ENCODE data around the gene BDP1.
"Not testable (repeated sequence)": the region's sequence is repeated elsewhere in the genome, so short reads cannot be mapped to it uniquely, and the experiment has no call there.

Gene BDP1

GRCh38 chr5:71455427-71456361 lies at the start of gene BDP1:
Gene BDP1 (plus strand): TSS chr5:71455651. CDS start chr5:71455878, 227 bp downstream.
- Histone ChIP-seq H3K4me1 (ENCODE audit: insufficient read depth, low read length) (peaks cover 15% of the 10 kb centered on the region), H3K27me3 (ENCODE audit: insufficient read depth, low read length) (peaks cover 2% of the 10 kb centered on the region), H3K9me3 (ENCODE audit: low read length) (no peaks in the 10 kb centered on the region)

DNA sequence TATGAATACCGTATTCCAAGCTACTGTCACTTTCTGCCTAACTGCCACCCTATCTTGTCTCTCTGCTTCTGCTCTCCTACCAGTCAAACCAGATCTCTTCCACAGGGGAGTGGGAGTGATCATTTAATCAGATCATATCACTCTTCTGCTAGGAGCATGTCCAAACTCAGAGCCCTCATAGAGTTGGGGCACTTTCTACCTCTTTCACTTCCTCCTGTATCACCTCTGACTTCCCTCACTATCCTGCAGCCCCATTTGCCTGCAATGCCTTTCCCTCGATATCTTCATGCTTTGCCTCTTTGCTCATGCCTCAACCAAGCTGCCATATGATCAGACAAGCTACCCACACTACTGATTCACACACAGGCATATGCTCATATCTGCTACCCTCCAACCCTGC lies 45.4 kb upstream of the BDP1 start:
- not testable (repeated sequence) for H3K4me3 ChIP-seq (ENCODE audit: low read length); H3K36me3 ChIP-seq (ENCODE audit: insufficient read depth, low read length); H3K9me3 ChIP-seq (ENCODE audit: low read length); H3K4me1 ChIP-seq (ENCODE audit: insufficient read depth, low read length); H3K27me3 ChIP-seq (ENCODE audit: insufficient read depth, low read length); H2AFZ ChIP-seq (ENCODE audit: low read depth, low read length)

More at GRCh38 chr5:71455427-71456361, at the start of gene BDP1:
- Histone ChIP-seq H3K4me3 (ENCODE audit: low read length) (peak within 1 kb of the TSS; percentile 77), H2AFZ (ENCODE audit: low read depth, low read length) (peak within 1 kb of the TSS; percentile 92), H3K36me3 (ENCODE audit: insufficient read depth, low read length) (peaks cover 22% of the 10 kb centered on the region)

- not testable (repeated sequence) for H3K36me3 ChIP-seq (ENCODE audit: insufficient read depth, low read length); H3K4me3 ChIP-seq (ENCODE audit: low read length); H3K9me3 ChIP-seq (ENCODE audit: low read length); H3K27me3 ChIP-seq (ENCODE audit: insufficient read depth, low read length); H2AFZ ChIP-seq (ENCODE audit: low read depth, low read length); H3K4me1 ChIP-seq (ENCODE audit: insufficient read depth, low read length)
These were observed 39.8 kb upstream of the BDP1 start for GRCh38 chr5:71415626-71416025.

- not testable (repeated sequence) for H3K4me3 ChIP-seq (ENCODE audit: low read length); H3K27me3 ChIP-seq (ENCODE audit: insufficient read depth, low read length)
These were observed 37.4 kb upstream of the BDP1 start for GRCh38 chr5:71418026-71418425.

GRCh38 chr5:71421278-71421677 lies 34.2 kb upstream of the BDP1 start:
- not testable (repeated sequence) for H3K36me3 ChIP-seq (ENCODE audit: insufficient read depth, low read length); H3K9me3 ChIP-seq (ENCODE audit: low read length); H3K4me1 ChIP-seq (ENCODE audit: insufficient read depth, low read length); H2AFZ ChIP-seq (ENCODE audit: low read depth, low read length); H3K4me3 ChIP-seq (ENCODE audit: low read length); H3K27me3 ChIP-seq (ENCODE audit: insufficient read depth, low read length)

More at GRCh38 chr5:71418026-71418425, 37.4 kb upstream of the BDP1 start:
- H2AFZ ChIP-seq (ENCODE audit: low read depth, low read length); H3K36me3 ChIP-seq (ENCODE audit: insufficient read depth, low read length); H3K9me3 ChIP-seq (ENCODE audit: low read length); H3K4me1 ChIP-seq (ENCODE audit: insufficient read depth, low read length): not testable (repeated sequence)

DNA sequence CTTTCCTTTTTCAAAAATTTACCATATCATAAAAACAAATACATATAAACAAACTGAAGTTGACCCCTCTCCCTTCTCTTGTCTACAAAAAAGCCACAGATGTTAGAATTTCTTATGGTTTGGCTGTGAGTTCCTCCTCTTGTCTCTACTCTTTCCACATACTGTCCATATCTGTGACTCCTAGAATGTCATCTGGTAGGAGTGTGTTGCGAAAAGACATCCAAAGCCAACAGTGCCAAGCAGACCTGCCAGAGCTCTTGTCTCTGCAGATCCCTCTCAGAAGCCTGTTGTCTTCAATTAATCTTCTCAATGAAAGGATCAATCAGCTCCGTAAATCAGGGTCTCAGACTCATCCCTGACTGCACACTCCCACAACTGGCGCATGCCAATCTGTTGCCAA lies 31.6 kb upstream of the BDP1 start:
- not testable (repeated sequence) for H3K36me3 ChIP-seq (ENCODE audit: insufficient read depth, low read length); H3K4me1 ChIP-seq (ENCODE audit: insufficient read depth, low read length); H3K4me3 ChIP-seq (ENCODE audit: low read length); H2AFZ ChIP-seq (ENCODE audit: low read depth, low read length); H3K27me3 ChIP-seq (ENCODE audit: insufficient read depth, low read length); H3K9me3 ChIP-seq (ENCODE audit: low read length)

- not testable (repeated sequence) for H3K9me3 ChIP-seq (ENCODE audit: low read length); H2AFZ ChIP-seq (ENCODE audit: low read depth, low read length); H3K4me3 ChIP-seq (ENCODE audit: low read length); H3K27me3 ChIP-seq (ENCODE audit: insufficient read depth, low read length); H3K36me3 ChIP-seq (ENCODE audit: insufficient read depth, low read length); H3K4me1 ChIP-seq (ENCODE audit: insufficient read depth, low read length)
These were observed 28.6 kb upstream of the BDP1 start for GRCh38 chr5:71426686-71427474.

DNA sequence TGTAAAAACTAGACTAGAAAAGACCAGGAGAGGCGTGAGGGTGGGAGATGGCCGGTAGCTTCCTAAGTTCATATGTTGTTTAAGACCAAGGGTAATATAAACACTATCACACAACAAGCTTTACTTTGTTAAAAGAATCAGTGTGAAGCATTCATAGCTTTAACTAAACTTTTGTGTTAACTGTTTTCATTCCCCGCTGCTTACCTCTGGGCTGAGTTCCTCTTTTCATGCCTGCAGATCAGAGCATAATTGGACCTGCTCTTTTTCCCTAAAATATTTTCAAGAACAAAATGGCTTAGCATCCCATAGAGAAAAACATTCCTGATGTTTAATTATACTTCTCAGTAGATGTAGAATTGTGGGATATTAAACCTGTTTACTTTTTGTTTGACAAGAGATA lies 23.0 kb upstream of the BDP1 start:
- not testable (repeated sequence) for H3K4me1 ChIP-seq (ENCODE audit: insufficient read depth, low read length); H2AFZ ChIP-seq (ENCODE audit: low read depth, low read length); H3K4me3 ChIP-seq (ENCODE audit: low read length); H3K36me3 ChIP-seq (ENCODE audit: insufficient read depth, low read length); H3K9me3 ChIP-seq (ENCODE audit: low read length); H3K27me3 ChIP-seq (ENCODE audit: insufficient read depth, low read length)

DNA sequence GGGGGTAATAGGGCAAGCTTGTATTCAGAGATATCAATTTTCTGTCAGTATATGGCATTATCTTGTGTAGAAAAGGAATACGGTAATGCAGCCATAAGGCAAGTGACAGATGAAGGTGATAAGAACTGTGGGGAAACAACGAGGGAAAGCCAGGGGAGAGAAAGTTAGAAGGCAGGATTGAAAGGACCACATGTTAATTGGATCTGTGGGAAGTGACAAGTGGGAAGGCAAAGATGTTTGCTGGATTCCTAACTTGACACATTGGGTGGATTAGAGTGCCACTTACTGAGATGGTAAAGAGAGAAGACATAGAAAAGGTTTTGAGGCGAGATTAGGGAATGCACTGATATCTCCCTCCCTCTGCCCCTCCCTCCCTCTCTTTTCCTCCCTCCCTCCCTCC lies 20.6 kb upstream of the BDP1 start:
- not testable (repeated sequence) for H3K9me3 ChIP-seq (ENCODE audit: low read length); H3K4me1 ChIP-seq (ENCODE audit: insufficient read depth, low read length); H3K4me3 ChIP-seq (ENCODE audit: low read length); H3K36me3 ChIP-seq (ENCODE audit: insufficient read depth, low read length); H3K27me3 ChIP-seq (ENCODE audit: insufficient read depth, low read length); H2AFZ ChIP-seq (ENCODE audit: low read depth, low read length)

- H3K4me3 ChIP-seq (ENCODE audit: low read length); H3K9me3 ChIP-seq (ENCODE audit: low read length); H3K36me3 ChIP-seq (ENCODE audit: insufficient read depth, low read length); H3K4me1 ChIP-seq (ENCODE audit: insufficient read depth, low read length); H3K27me3 ChIP-seq (ENCODE audit: insufficient read depth, low read length); H2AFZ ChIP-seq (ENCODE audit: low read depth, low read length): not testable (repeated sequence)
These were observed 13.9 kb upstream of the BDP1 start for GRCh38 chr5:71441564-71441963.

DNA sequence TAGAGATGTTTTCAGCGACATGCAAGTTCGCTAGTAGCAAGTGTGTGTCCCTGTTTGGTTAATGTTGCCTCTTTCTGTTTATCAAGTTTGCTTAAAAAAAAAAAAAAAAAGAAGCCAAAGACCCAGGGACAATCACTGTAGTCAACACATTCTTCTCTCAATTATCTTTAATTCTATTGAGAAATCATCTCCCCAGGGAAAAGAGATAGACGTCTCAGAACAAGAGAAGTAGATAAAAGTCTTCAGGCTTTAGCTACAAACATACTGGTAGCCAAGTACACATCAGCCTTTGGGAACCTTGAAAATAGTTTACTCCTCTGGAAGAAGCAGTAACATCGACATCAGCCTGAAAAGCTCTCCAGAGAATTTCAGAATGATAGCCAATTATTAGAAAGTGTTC lies 11.6 kb upstream of the BDP1 start:
- H3K9me3 ChIP-seq (ENCODE audit: low read length); H3K4me1 ChIP-seq (ENCODE audit: insufficient read depth, low read length); H2AFZ ChIP-seq (ENCODE audit: low read depth, low read length); H3K27me3 ChIP-seq (ENCODE audit: insufficient read depth, low read length); H3K36me3 ChIP-seq (ENCODE audit: insufficient read depth, low read length); H3K4me3 ChIP-seq (ENCODE audit: low read length): not testable (repeated sequence)

DNA sequence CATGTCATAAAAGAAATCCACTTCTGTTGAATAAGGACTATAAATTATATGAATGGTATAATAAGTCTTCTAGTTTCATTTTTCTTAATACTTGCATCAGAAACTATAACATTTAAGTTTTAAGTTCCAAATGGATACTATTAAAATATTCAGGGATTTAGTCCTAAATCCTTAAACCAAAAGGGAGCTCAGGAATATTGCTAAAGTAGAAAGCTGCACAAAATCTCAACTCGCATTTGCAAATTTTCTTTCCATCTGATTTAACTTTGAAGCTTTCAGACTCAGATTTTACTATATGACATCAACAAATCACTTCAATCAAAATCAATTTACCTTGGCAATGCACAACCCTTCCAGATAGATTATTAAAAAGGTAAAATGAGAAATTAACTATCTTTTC lies 10.4 kb upstream of the BDP1 start:
- H3K27me3 ChIP-seq (ENCODE audit: insufficient read depth, low read length); H3K4me3 ChIP-seq (ENCODE audit: low read length); H3K4me1 ChIP-seq (ENCODE audit: insufficient read depth, low read length); H2AFZ ChIP-seq (ENCODE audit: low read depth, low read length); H3K36me3 ChIP-seq (ENCODE audit: insufficient read depth, low read length); H3K9me3 ChIP-seq (ENCODE audit: low read length): not testable (repeated sequence)

- not testable (repeated sequence) for H3K27me3 ChIP-seq (ENCODE audit: insufficient read depth, low read length); H3K9me3 ChIP-seq (ENCODE audit: low read length)
- H3K4me3 ChIP-seq (ENCODE audit: low read length), result peak overlapping the region; percentile 8
These were observed 9.8 kb upstream of the BDP1 start for GRCh38 chr5:71445523-71446152.

More at GRCh38 chr5:71445523-71446152, 9.8 kb upstream of the BDP1 start:
- H2AFZ ChIP-seq (ENCODE audit: low read depth, low read length); H3K36me3 ChIP-seq (ENCODE audit: insufficient read depth, low read length); H3K4me1 ChIP-seq (ENCODE audit: insufficient read depth, low read length): not testable (repeated sequence)

Data from neuron (in vitro differentiated cells).